Measurements from ENCODE around the gene KRTAP4-2. TPM values are rescaled to one million over a fixed set of nuclear protein-coding genes. Genes with fewer than 3 reads are reported as not detected.
"Not testable (repeated sequence)": the region's sequence is repeated elsewhere in the genome, so short reads cannot be mapped to it uniquely, and the experiment has no call there.

Gene KRTAP4-2
- polyA plus RNA-seq, 1 donor from 2014 or later = not detected

- no peaks in the 10 kb centered on the region for H3K9me2 ChIP-seq (ENCODE audit: insufficient read depth, low read length)
- no peaks in the 10 kb centered on the region for H3K9me3 ChIP-seq (ENCODE audit: low read length)
- TF ChIP-seq MXI1 (conservative IDR thresholded peaks at IDR 0.05; ENCODE audit: poor library complexity, severe bottlenecking) (no peak), EZH2 (IDR thresholded peaks at IDR 0.05; ENCODE audit: borderline replicate concordance, insufficient read depth, low read length, poor library complexity, severe bottlenecking) (no peak), RAD21 (conservative IDR thresholded peaks at IDR 0.05) (no peak), REST (IDR thresholded peaks at IDR 0.05; ENCODE audit: borderline replicate concordance) (no peak), POLR2AphosphoS5 (IDR thresholded peaks at IDR 0.05) (no peak), SMC3 (conservative IDR thresholded peaks at IDR 0.05; ENCODE audit: poor library complexity) (no peak), CTCF (IDR thresholded peaks at IDR 0.05; ENCODE audit: poor library complexity, severe bottlenecking) (no peak), EP300 (conservative IDR thresholded peaks at IDR 0.05; ENCODE audit: poor library complexity, severe bottlenecking) (no peak), TAF1 (IDR thresholded peaks at IDR 0.05; ENCODE audit: low read depth) (no peak)
- no peak overlapping the region for H2AFZ ChIP-seq (ENCODE audit: low read depth, low read length)
- no peak overlapping the region for H3K27ac ChIP-seq (ENCODE audit: low read length)
- no peak overlapping the region for H3K9ac ChIP-seq (ENCODE audit: low read length)
- no peak overlapping the region for H3K4me2 ChIP-seq (ENCODE audit: low read length)
- H3K36me3 ChIP-seq (ENCODE audit: insufficient read depth, low read length) = no peaks in the 10 kb centered on the region
- no peak overlapping the region for H3K4me3 ChIP-seq (ENCODE audit: low read length)
- no peaks in the 10 kb centered on the region for H3K79me2 ChIP-seq (replicated peaks; ENCODE audit: insufficient read depth, low read length)
- H4K20me1 ChIP-seq (ENCODE audit: insufficient read depth) = no peaks in the 10 kb centered on the region
- no peaks in the 10 kb centered on the region for H3F3A ChIP-seq (ENCODE audit: insufficient read depth, low read length, poor library complexity, severe bottlenecking)
- no peaks in the 10 kb centered on the region for H3K27me3 ChIP-seq (ENCODE audit: insufficient read depth, low read depth, low read length)
Measured at GRCh38 chr17:41190328-41190727, 12.3 kb upstream of the KRTAP4-2 start.

GRCh38 chr17:41189837-41190318 is 11.9 kb upstream of the KRTAP4-2 start, which contains the start of gene KRTAP9-1:
Gene KRTAP9-1 (plus strand): TSS chr17:41189887. CDS start chr17:41189887, 0 bp downstream.
- not testable (repeated sequence) for H3K4me3 ChIP-seq (ENCODE audit: low read length); H3K27me3 ChIP-seq (ENCODE audit: insufficient read depth, low read depth, low read length); H3K9me3 ChIP-seq (ENCODE audit: low read length); H3K79me2 ChIP-seq (replicated peaks; ENCODE audit: insufficient read depth, low read length); H3K36me3 ChIP-seq (ENCODE audit: insufficient read depth, low read length); H3K9ac ChIP-seq (ENCODE audit: low read length); H3K9me2 ChIP-seq (ENCODE audit: insufficient read depth, low read length); H3K27ac ChIP-seq (ENCODE audit: low read length); H3F3A ChIP-seq (ENCODE audit: insufficient read depth, low read length, poor library complexity, severe bottlenecking); H2AFZ ChIP-seq (ENCODE audit: low read depth, low read length); H3K4me2 ChIP-seq (ENCODE audit: low read length); H4K20me1 ChIP-seq (ENCODE audit: insufficient read depth)

GRCh38 chr17:41186872-41187271 is 8.9 kb upstream of the KRTAP4-2 start:
- Histone ChIP-seq H3K9me3 (ENCODE audit: low read length) (no peaks in the 10 kb centered on the region), H3K27me3 (ENCODE audit: insufficient read depth, low read depth, low read length) (no peaks in the 10 kb centered on the region), H3K79me2 (replicated peaks; ENCODE audit: insufficient read depth, low read length) (no peaks in the 10 kb centered on the region), H3K9me2 (ENCODE audit: insufficient read depth, low read length) (no peaks in the 10 kb centered on the region), H3K4me2 (ENCODE audit: low read length) (no peak overlapping the region), H4K20me1 (ENCODE audit: insufficient read depth) (no peaks in the 10 kb centered on the region), H3K9ac (ENCODE audit: low read length) (no peak overlapping the region), H3K4me3 (ENCODE audit: low read length) (no peak overlapping the region), H3K27ac (ENCODE audit: low read length) (no peak overlapping the region), H3F3A (ENCODE audit: insufficient read depth, low read length, poor library complexity, severe bottlenecking) (no peaks in the 10 kb centered on the region), H2AFZ (ENCODE audit: low read depth, low read length) (no peak overlapping the region), H3K36me3 (ENCODE audit: insufficient read depth, low read length) (no peaks in the 10 kb centered on the region)
- TF ChIP-seq TAF1 (IDR thresholded peaks at IDR 0.05; ENCODE audit: low read depth) (no peak), SMC3 (conservative IDR thresholded peaks at IDR 0.05; ENCODE audit: poor library complexity) (no peak), EZH2 (IDR thresholded peaks at IDR 0.05; ENCODE audit: borderline replicate concordance, insufficient read depth, low read length, poor library complexity, severe bottlenecking) (no peak), MXI1 (conservative IDR thresholded peaks at IDR 0.05; ENCODE audit: poor library complexity, severe bottlenecking) (no peak), EP300 (conservative IDR thresholded peaks at IDR 0.05; ENCODE audit: poor library complexity, severe bottlenecking) (no peak), REST (IDR thresholded peaks at IDR 0.05; ENCODE audit: borderline replicate concordance) (no peak)
